ENCODE data around the gene AKAP8.
"Not testable (repeated sequence)": the region's sequence is repeated elsewhere in the genome, so short reads cannot be mapped to it uniquely, and the experiment has no call there.

AKAP8 gene

GRCh38 chr19:15379083-15379998, at the start of gene AKAP8:
Gene AKAP8 (minus strand): TSS chr19:15379787. CDS start chr19:15379731, 56 bp downstream.
- FAIRE-seq: no peak

GRCh38 chr19:15427991-15428471, 48.4 kb upstream of the AKAP8 start:
- FAIRE-seq: no peak

GRCh38 chr19:15427350-15427700, 47.7 kb upstream of the AKAP8 start:
- FAIRE-seq: no peak

GRCh38 chr19:15426485-15427349, 47.1 kb upstream of the AKAP8 start:
- FAIRE-seq: no peak

GRCh38 chr19:15425321-15425950, 45.8 kb upstream of the AKAP8 start:
- FAIRE-seq: no peak

GRCh38 chr19:15424692-15425272, 45.2 kb upstream of the AKAP8 start:
- FAIRE-seq: no peak

- FAIRE-seq: no peak
Observed at GRCh38 chr19:15424121-15424520, 44.5 kb upstream of the AKAP8 start.

GRCh38 chr19:15423130-15423529, 43.5 kb upstream of the AKAP8 start:
- no peak for FAIRE-seq

GRCh38 chr19:15422296-15423075, 42.9 kb upstream of the AKAP8 start:
- FAIRE-seq: no peak

- FAIRE-seq: no peak
Observed at GRCh38 chr19:15421721-15422260, 42.2 kb upstream of the AKAP8 start.

- no peak for FAIRE-seq
Observed at GRCh38 chr19:15421136-15421695, 41.6 kb upstream of the AKAP8 start.

- FAIRE-seq: no peak
Observed at GRCh38 chr19:15419413-15420025, 39.9 kb upstream of the AKAP8 start.

GRCh38 chr19:15418579-15419412, 39.2 kb upstream of the AKAP8 start, which contains the start of gene AKAP8L:
Gene AKAP8L (minus strand): TSS chr19:15418988. CDS start chr19:15418923, 65 bp downstream.
- FAIRE-seq: peak; percentile 99

- no peak for FAIRE-seq
Observed at GRCh38 chr19:15418231-15418578, 38.6 kb upstream of the AKAP8 start.

- no peak for FAIRE-seq
Observed at GRCh38 chr19:15417699-15418098, 38.1 kb upstream of the AKAP8 start.

GRCh38 chr19:15412832-15413231, 33.2 kb upstream of the AKAP8 start:
- no peak for FAIRE-seq

- not testable (repeated sequence) for FAIRE-seq
Observed at GRCh38 chr19:15411351-15411750, 31.8 kb upstream of the AKAP8 start.

GRCh38 chr19:15404780-15405211, 25.2 kb upstream of the AKAP8 start:
- FAIRE-seq: no peak

- no peak for FAIRE-seq
Observed at GRCh38 chr19:15404097-15404779, 24.7 kb upstream of the AKAP8 start.
